Mesendoderm (in vitro differentiated cells): ENCODE data around the gene FBP2.

Source experiments
- DNase-seq: peaks from one replicate; pipeline ENCODE4 v3.0.0; 2013
- H2AK5ac ChIP-seq: 2 replicates; pipeline ENCODE4 v1.6.1; 2013; ENCODE audit warnings: low read length, inconsistent platforms
- H2BK120ac ChIP-seq: 2 replicates; pipeline ENCODE4 v1.6.1; 2013; ENCODE audit warnings: low read depth, mild to moderate bottlenecking, low read length, moderate library complexity, mixed read lengths
- H2BK15ac ChIP-seq: replicated peaks from 2 replicates; pipeline ENCODE4 v1.6.1; 2013; ENCODE audit warnings: low read depth, mild to moderate bottlenecking, moderate library complexity
- H2BK5ac ChIP-seq: 2 replicates; pipeline ENCODE4 v1.6.1; 2013; ENCODE audit warnings: low read length, inconsistent platforms
- H3K18ac ChIP-seq: 2 replicates; pipeline ENCODE4 v1.6.1; 2013; ENCODE audit warnings: mild to moderate bottlenecking, low read length, mixed read lengths
- H3K23ac ChIP-seq: one replicate; pipeline ENCODE4 v1.6.1; 2013; ENCODE audit warnings: low read length
- H3K27ac ChIP-seq: 2 replicates; pipeline ENCODE4 v1.5.1; 2013; ENCODE audit warnings: low read depth, mild to moderate bottlenecking, inconsistent platforms, low read length, moderate library complexity
- H3K27me3 ChIP-seq: 2 replicates; pipeline ENCODE4 v1.6.1; 2013; ENCODE audit warnings: low read length, control low read depth, mild to moderate bottlenecking, inconsistent platforms; ENCODE audit not compliant: insufficient read depth, poor library complexity
- H3K36me3 ChIP-seq: 2 replicates; pipeline ENCODE4 v1.6.1; 2013; ENCODE audit warnings: low read length, inconsistent platforms; ENCODE audit not compliant: control insufficient read depth, insufficient read depth
- H3K4ac ChIP-seq: one replicate; pipeline ENCODE4 v1.6.1; 2013; ENCODE audit warnings: low read depth, mild to moderate bottlenecking, low read length, moderate library complexity
- H3K4me1 ChIP-seq: 2 replicates; pipeline ENCODE4 v1.6.1; 2013; ENCODE audit warnings: low read depth, low read length, inconsistent platforms; ENCODE audit not compliant: control insufficient read depth
- H3K4me2 ChIP-seq: 2 replicates; pipeline ENCODE4 v1.6.1; 2013; ENCODE audit warnings: low read length
- H3K4me3 ChIP-seq: 2 replicates; pipeline ENCODE4 v1.5.1; 2013; ENCODE audit warnings: mild to moderate bottlenecking, low read length
- H3K56ac ChIP-seq: one replicate; pipeline ENCODE4 v1.6.1; 2013; ENCODE audit warnings: low read length
- H3K79me1 ChIP-seq: 2 replicates; pipeline ENCODE4 v1.6.1; 2013; ENCODE audit warnings: low read length, inconsistent platforms
- H3K79me2 ChIP-seq: 2 replicates; pipeline ENCODE4 v1.6.1; 2013; ENCODE audit warnings: mild to moderate bottlenecking, low read length; ENCODE audit not compliant: control insufficient read depth, insufficient read depth
- H3K9ac ChIP-seq: 2 replicates; pipeline ENCODE4 v1.6.1; 2013; ENCODE audit warnings: low read length, inconsistent platforms
- H4K5ac ChIP-seq: one replicate; pipeline ENCODE4 v1.6.1; 2013; ENCODE audit warnings: low read length
- H4K8ac ChIP-seq: one replicate; pipeline ENCODE4 v1.6.1; 2013; ENCODE audit warnings: low read depth, mild to moderate bottlenecking, control low read depth, low read length, moderate library complexity
- WGBS: extraction: QIAGEN DNeasy Blood & Tissue Kit; methylation state at CpG from one replicate; pipeline ENCODE4 v1.1.7; 2013; ENCODE audit warnings: low lambda C conversion rate, missing lambda C conversion rate; ENCODE audit not compliant: insufficient coverage; ENCODE audit errors: extremely low coverage; 5-methylcytosine and 5-hydroxymethylcytosine counted together

FBP2 gene

DNA sequence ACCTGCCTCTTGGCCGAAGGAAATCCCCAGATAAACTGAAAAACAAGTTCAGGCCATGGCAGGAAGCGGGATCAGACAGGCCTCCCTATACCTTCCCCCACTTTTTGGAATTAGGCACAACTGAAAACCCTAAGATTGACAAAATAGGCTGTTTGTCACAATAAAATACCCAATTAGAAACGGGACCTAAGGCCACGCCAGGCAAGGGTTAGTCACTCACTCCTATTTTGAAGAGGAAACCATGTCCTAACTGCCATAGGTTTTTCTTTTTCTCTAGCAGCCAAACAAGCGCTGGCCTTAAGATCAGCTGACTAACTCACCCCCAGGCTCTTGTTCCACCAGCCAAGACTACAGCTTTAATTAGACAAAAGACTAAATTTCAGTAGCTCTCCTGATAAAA lies 11.9 kb downstream of the FBP2 start:
- no peak overlapping the region for H2BK5ac ChIP-seq
- H3K23ac ChIP-seq: no peak overlapping the region
- no CpG with 5 or more reads among the region's 5 CpGs for WGBS
- H3K79me1 ChIP-seq: no peaks in the 10 kb centered on the region
- no peaks in the 10 kb centered on the region for H3K4me1 ChIP-seq
- no peak overlapping the region for H4K8ac ChIP-seq
- H3K79me2 ChIP-seq: no peaks in the 10 kb centered on the region
- no peak overlapping the region for H4K5ac ChIP-seq
- H3K4me2 ChIP-seq: no peak overlapping the region
- H3K9ac ChIP-seq: no peak overlapping the region
- peaks cover 2% of the 10 kb centered on the region for H3K27me3 ChIP-seq
- H3K27ac ChIP-seq: no peak overlapping the region
- no peaks in the 10 kb centered on the region for H3K36me3 ChIP-seq
- no peak overlapping the region for H3K4ac ChIP-seq
- no peak overlapping the region for H2BK15ac ChIP-seq
- no peak overlapping the region for H3K56ac ChIP-seq
- no peak overlapping the region for H3K4me3 ChIP-seq
- H2AK5ac ChIP-seq: no peak overlapping the region
- no peak overlapping the region for H3K18ac ChIP-seq
- no peak for DNase-seq
- no peak overlapping the region for H2BK120ac ChIP-seq

DNA sequence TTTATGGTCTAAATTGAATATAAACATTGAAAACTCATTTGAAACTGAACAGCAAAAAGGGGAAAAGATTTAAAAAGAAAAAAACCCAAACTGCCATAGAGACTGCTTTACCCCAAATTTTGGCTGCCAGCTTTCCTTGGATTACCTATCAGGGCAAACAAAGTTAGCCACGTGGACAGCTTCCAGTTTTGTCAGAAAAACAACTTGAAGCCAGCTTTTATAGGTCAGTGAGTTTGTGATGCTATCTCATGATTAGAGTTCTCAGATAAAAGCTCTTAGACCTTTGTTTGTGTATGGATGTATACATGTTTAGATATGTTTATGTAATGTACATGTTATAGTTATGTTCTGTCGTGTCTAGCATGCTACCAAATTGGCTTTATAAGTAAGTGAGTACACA lies 16.1 kb downstream of the FBP2 start:
- no peaks in the 10 kb centered on the region for H3K79me1 ChIP-seq
- no peak overlapping the region for H2BK120ac ChIP-seq
- no CpG with 5 or more reads among the region's 2 CpGs for WGBS

GRCh38 chr9:94577036-94577435 lies 16.6 kb downstream of the FBP2 start:
- Histone ChIP-seq H4K5ac (no peak overlapping the region), H3K4me2 (no peak overlapping the region), H3K9ac (no peak overlapping the region), H3K4me3 (no peak overlapping the region), H3K23ac (no peak overlapping the region), H3K27me3 (no peaks in the 10 kb centered on the region), H4K8ac (no peak overlapping the region), H3K56ac (no peak overlapping the region), H3K79me2 (no peaks in the 10 kb centered on the region), H2BK120ac (no peak overlapping the region), H2AK5ac (no peak overlapping the region), H2BK5ac (no peak overlapping the region), H3K4me1 (no peaks in the 10 kb centered on the region), H3K4ac (no peak overlapping the region), H3K79me1 (no peaks in the 10 kb centered on the region), H3K27ac (no peak overlapping the region), H3K18ac (no peak overlapping the region), H2BK15ac (no peak overlapping the region), H3K36me3 (no peaks in the 10 kb centered on the region)
- no CpG with 5 or more reads among the region's 1 CpG for WGBS
- no peak for DNase-seq

More for the DNA sequence above, 16.1 kb downstream of the FBP2 start:
- no peaks in the 10 kb centered on the region for H3K27me3 ChIP-seq
- no peak overlapping the region for H2BK5ac ChIP-seq
- H3K4me2 ChIP-seq: no peak overlapping the region
- H2AK5ac ChIP-seq: no peak overlapping the region
- no peak overlapping the region for H3K18ac ChIP-seq
- no peak overlapping the region for H4K5ac ChIP-seq
- no peaks in the 10 kb centered on the region for H3K4me1 ChIP-seq
- no peak overlapping the region for H3K56ac ChIP-seq
- no peak for DNase-seq
- H3K23ac ChIP-seq: no peak overlapping the region
- H3K4me3 ChIP-seq: no peak overlapping the region
- no peaks in the 10 kb centered on the region for H3K36me3 ChIP-seq
- H3K9ac ChIP-seq: no peak overlapping the region
- H3K4ac ChIP-seq: no peak overlapping the region
- H4K8ac ChIP-seq: no peak overlapping the region
- no peak overlapping the region for H3K27ac ChIP-seq
- no peak overlapping the region for H2BK15ac ChIP-seq
- H3K79me2 ChIP-seq: no peaks in the 10 kb centered on the region

DNA sequence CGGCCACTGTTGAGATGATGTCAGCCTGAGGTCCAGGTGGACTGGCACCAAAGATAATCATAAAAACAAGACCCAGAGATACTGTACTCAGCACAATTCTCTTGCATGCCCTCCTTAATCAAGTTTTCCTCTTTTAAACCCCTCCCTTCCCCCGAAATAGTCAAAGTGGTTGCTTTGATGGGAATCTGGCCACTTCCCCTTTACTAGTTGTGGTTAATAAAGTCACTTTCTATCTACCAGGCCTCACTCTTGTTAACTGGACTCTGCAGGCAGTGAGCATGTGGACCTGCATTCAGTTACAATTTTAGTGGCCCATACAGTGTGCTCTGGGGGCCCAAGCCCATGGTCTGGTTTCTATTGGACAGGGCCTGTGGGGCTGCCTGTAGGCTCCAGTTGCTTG lies 17.5 kb downstream of the FBP2 start:
- H3K4me3 ChIP-seq: no peak overlapping the region
- no peak overlapping the region for H3K4ac ChIP-seq
- no peak overlapping the region for H2BK120ac ChIP-seq
- no peaks in the 10 kb centered on the region for H3K79me1 ChIP-seq
- no peak overlapping the region for H3K18ac ChIP-seq
- no peak overlapping the region for H2BK5ac ChIP-seq
- H3K27ac ChIP-seq: no peak overlapping the region
- no peaks in the 10 kb centered on the region for H3K27me3 ChIP-seq
- no peak overlapping the region for H3K4me2 ChIP-seq
- H3K79me2 ChIP-seq: no peaks in the 10 kb centered on the region
- H3K4me1 ChIP-seq: no peaks in the 10 kb centered on the region
- H2BK15ac ChIP-seq: no peak overlapping the region
- no peak overlapping the region for H2AK5ac ChIP-seq
- DNase-seq: no peak
- no CpG with 5 or more reads among the region's 2 CpGs for WGBS
- no peaks in the 10 kb centered on the region for H3K36me3 ChIP-seq
- H4K8ac ChIP-seq: no peak overlapping the region
- no peak overlapping the region for H3K9ac ChIP-seq
- H4K5ac ChIP-seq: no peak overlapping the region
- H3K23ac ChIP-seq: no peak overlapping the region
- no peak overlapping the region for H3K56ac ChIP-seq

GRCh38 chr9:94568972-94569712 lies 24.5 kb downstream of the FBP2 start:
- H3K56ac ChIP-seq: no peak overlapping the region
- no peak overlapping the region for H3K4ac ChIP-seq
- H3K4me1 ChIP-seq: no peaks in the 10 kb centered on the region
- H3K18ac ChIP-seq: no peak overlapping the region
- H3K79me2 ChIP-seq: no peaks in the 10 kb centered on the region
- H3K4me3 ChIP-seq: no peak overlapping the region
- H2BK15ac ChIP-seq: no peak overlapping the region
- H3K27ac ChIP-seq: no peak overlapping the region
- H4K5ac ChIP-seq: no peak overlapping the region
- no peak overlapping the region for H3K4me2 ChIP-seq
- WGBS: no CpG with 5 or more reads among the region's 17 CpGs
- no peak overlapping the region for H4K8ac ChIP-seq
- no peak overlapping the region for H3K23ac ChIP-seq
- no peak overlapping the region for H3K9ac ChIP-seq
- H2AK5ac ChIP-seq: no peak overlapping the region
- H2BK5ac ChIP-seq: no peak overlapping the region
- no peaks in the 10 kb centered on the region for H3K27me3 ChIP-seq
- DNase-seq: no peak
- no peaks in the 10 kb centered on the region for H3K36me3 ChIP-seq
- no peak overlapping the region for H2BK120ac ChIP-seq
- no peaks in the 10 kb centered on the region for H3K79me1 ChIP-seq
